HCT116 (cell line): ENCODE measurements around the gene UGDH.

Experiments used
- ATF3 ChIP-seq: IDR thresholded peaks from 2 replicates; pipeline ENCODE4 v1.6.1; 2012
- CTCF ChIP-seq, 3 experiments: fragments of 200-600 bp in 1 of 3; sonication (generic) in 1 of 3; IDR thresholded peaks in 2 of 3; conservative IDR thresholded peaks in 1 of 3; 2 replicates each; pipeline ENCODE4 v1.5.1; 2012 to 2017; ENCODE audit warnings: low read depth in 2 of 3, low read length in 2 of 3, antibody characterized with exemption in 1 of 3, borderline replicate concordance in 1 of 3, control low read depth in 1 of 3, mild to moderate bottlenecking in 1 of 3, mixed read lengths in 1 of 3, mixed run types in 1 of 3, moderate library complexity in 1 of 3; ENCODE audit not compliant: insufficient read depth in 1 of 3
- ELF1 ChIP-seq: IDR thresholded peaks from 2 replicates; pipeline ENCODE4 v1.6.1; 2012; ENCODE audit warnings: low read depth, borderline replicate concordance
- EZH2 ChIP-seq: fragments of 200-600 bp; sonication (generic); IDR thresholded peaks from 2 replicates; pipeline ENCODE4 v1.6.1; 2017; ENCODE audit warnings: antibody characterized with exemption, mixed run types
- JUND ChIP-seq: IDR thresholded peaks from 2 replicates; pipeline ENCODE4 v1.6.1; 2012
- MAX ChIP-seq: IDR thresholded peaks from 2 replicates; pipeline ENCODE4 v1.6.1; 2012
- POLR2A ChIP-seq: IDR thresholded peaks from 2 replicates; pipeline ENCODE4 v1.7.0; 2011; ENCODE audit warnings: borderline replicate concordance; ENCODE audit not compliant: insufficient read depth, insufficient read length; ENCODE audit errors: extremely low read depth
- POLR2AphosphoS5 ChIP-seq: IDR thresholded peaks from 2 replicates; pipeline ENCODE4 v1.6.1; 2011; ENCODE audit warnings: mild to moderate bottlenecking, low read depth, low read length, moderate library complexity
- RAD21 ChIP-seq: IDR thresholded peaks from 2 replicates; pipeline ENCODE4 v1.6.1; 2012; ENCODE audit warnings: low read depth, mild to moderate bottlenecking
- REST ChIP-seq: IDR thresholded peaks from 2 replicates; pipeline ENCODE4 v1.6.1; 2012; ENCODE audit warnings: low read depth
- TCF7L2 ChIP-seq: IDR thresholded peaks from 2 replicates; pipeline ENCODE4 v1.7.0; 2011; ENCODE audit warnings: borderline replicate concordance, inconsistent platforms; ENCODE audit not compliant: insufficient read depth, insufficient read length; ENCODE audit errors: extremely low read depth
- YY1 ChIP-seq: IDR thresholded peaks from 2 replicates; pipeline ENCODE4 v1.6.1; 2011; ENCODE audit warnings: low read length, low read depth, moderate library complexity, mild to moderate bottlenecking; ENCODE audit not compliant: insufficient replicate concordance; ENCODE audit errors: extremely low read depth

GRCh38 chr4:39470402-39470801 lies 56.8 kb downstream of the UGDH start:
- no peak for TF ChIP-seq POLR2A
- no peak for TF ChIP-seq CTCF (IDR thresholded peaks at IDR 0.05 in 2 of 3, conservative IDR thresholded peaks at IDR 0.05 in 1 of 3; ENCODE audit: borderline replicate concordance in 1 of 3, insufficient read depth in 1 of 3, low read depth in 2 of 3, low read length in 2 of 3)
- TF ChIP-seq POLR2AphosphoS5, result no peak
- TF ChIP-seq REST, result no peak
- TF ChIP-seq EZH2, result no peak
- no peak for TF ChIP-seq ELF1
- TF ChIP-seq RAD21, result no peak
- no peak for TF ChIP-seq YY1
- no peak for TF ChIP-seq TCF7L2
- TF ChIP-seq JUND, result no peak
- TF ChIP-seq ATF3, result no peak
- TF ChIP-seq MAX, result no peak
